ENCODE results near the gene CPNE6. TPM values are rescaled to one million over a fixed set of nuclear protein-coding genes. Genes with fewer than 3 reads are reported as not detected.
A peak's percentile ranks its signal among the peaks of the same experiment; 100 is the strongest.
"Not testable (repeated sequence)": the region's sequence is repeated elsewhere in the genome, so short reads cannot be mapped to it uniquely, and the experiment has no call there.

Gene CPNE6
- total RNA-seq, 2 experiments from 2014 or later = not detected

GRCh38 chr14:24040692-24041091, 30.7 kb upstream of the CPNE6 start:
- Histone ChIP-seq H3K9me2 (ENCODE audit: insufficient read depth, low read length) (no peaks in the 10 kb centered on the region), H4K20me1 (ENCODE audit: insufficient read depth, low read length) (no peaks in the 10 kb centered on the region), H2AFZ (ENCODE audit: low read length) (no peak overlapping the region), H3K79me2 (ENCODE audit: insufficient read depth, low read depth, low read length) (no peaks in the 10 kb centered on the region), H3K9me3 (ENCODE audit: low read length) (no peaks in the 10 kb centered on the region), H3K4me2 (ENCODE audit: low read length) (no peak overlapping the region), H3K4me3 (ENCODE audit: low read depth, low read length, poor library complexity, severe bottlenecking) (no peak overlapping the region), H3K4me1 (ENCODE audit: insufficient read depth, low read length, poor library complexity, severe bottlenecking) (peaks cover 4% of the 10 kb centered on the region), H3K27ac (ENCODE audit: low read depth, low read length, poor library complexity, severe bottlenecking) (no peak overlapping the region), H3K36me3 (ENCODE audit: insufficient read depth, low read length) (no peaks in the 10 kb centered on the region)
- POLR2A ChIA-PET = no interaction called here
- no TSS peak for BruUV-seq (replicated peaks)
- DNase-seq (ENCODE audit: low spot score) = no peak
- intact Hi-C loops (cut with micrococcal nuclease; ENCODE audit: unreplicated experiment) = no loop called here
- TF ChIP-seq EZH2phosphoT487 (IDR thresholded peaks at IDR 0.05; ENCODE audit: borderline replicate concordance, low read depth, low read length) = no peak
- TF ChIP-seq, protein P1, sequence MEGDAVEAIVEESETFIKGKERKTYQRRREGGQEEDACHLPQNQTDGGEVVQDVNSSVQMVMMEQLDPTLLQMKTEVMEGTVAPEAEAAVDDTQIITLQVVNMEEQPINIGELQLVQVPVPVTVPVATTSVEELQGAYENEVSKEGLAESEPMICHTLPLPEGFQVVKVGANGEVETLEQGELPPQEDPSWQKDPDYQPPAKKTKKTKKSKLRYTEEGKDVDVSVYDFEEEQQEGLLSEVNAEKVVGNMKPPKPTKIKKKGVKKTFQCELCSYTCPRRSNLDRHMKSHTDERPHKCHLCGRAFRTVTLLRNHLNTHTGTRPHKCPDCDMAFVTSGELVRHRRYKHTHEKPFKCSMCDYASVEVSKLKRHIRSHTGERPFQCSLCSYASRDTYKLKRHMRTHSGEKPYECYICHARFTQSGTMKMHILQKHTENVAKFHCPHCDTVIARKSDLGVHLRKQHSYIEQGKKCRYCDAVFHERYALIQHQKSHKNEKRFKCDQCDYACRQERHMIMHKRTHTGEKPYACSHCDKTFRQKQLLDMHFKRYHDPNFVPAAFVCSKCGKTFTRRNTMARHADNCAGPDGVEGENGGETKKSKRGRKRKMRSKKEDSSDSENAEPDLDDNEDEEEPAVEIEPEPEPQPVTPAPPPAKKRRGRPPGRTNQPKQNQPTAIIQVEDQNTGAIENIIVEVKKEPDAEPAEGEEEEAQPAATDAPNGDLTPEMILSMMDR (conservative IDR thresholded peaks at IDR 0.05; ENCODE audit: low read length) = no peak
- CTCF ChIA-PET (ENCODE audit: unreplicated experiment) = no interaction called here

DNA sequence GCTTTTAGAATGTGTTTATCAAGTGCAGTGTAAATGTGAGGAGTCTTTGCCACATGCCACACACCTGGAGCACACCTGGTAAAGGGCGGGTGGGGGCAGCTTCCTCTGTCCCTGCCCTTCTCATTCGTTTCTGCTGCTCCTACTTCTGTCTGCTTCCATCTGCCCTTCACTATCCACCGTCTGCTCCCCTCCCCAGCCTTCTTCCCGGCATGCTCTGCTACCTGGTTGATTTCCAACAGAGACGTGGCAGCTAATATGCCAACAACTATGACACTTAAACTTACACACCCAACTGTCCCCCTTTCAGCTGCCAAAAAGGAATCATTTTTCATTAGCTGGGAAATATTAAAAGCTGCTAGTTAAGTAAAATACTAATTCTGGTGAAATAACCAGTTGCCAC, 28.6 kb upstream of the CPNE6 start:
- no peaks in the 10 kb centered on the region for H4K20me1 ChIP-seq (ENCODE audit: insufficient read depth, low read length)
- TF ChIP-seq EZH2phosphoT487 (IDR thresholded peaks at IDR 0.05; ENCODE audit: borderline replicate concordance, low read depth, low read length) = no peak
- TF ChIP-seq, protein P1 (conservative IDR thresholded peaks at IDR 0.05; ENCODE audit: low read length) = no peak
- intact Hi-C loops (cut with micrococcal nuclease; ENCODE audit: unreplicated experiment) = no loop called here
- H3K36me3 ChIP-seq (ENCODE audit: insufficient read depth, low read length) = no peaks in the 10 kb centered on the region
- no peaks in the 10 kb centered on the region for H3K4me1 ChIP-seq (ENCODE audit: insufficient read depth, low read length, poor library complexity, severe bottlenecking)
- no TSS peak for BruUV-seq (replicated peaks)
- no peak overlapping the region for H3K4me3 ChIP-seq (ENCODE audit: low read depth, low read length, poor library complexity, severe bottlenecking)
- CTCF ChIA-PET (ENCODE audit: unreplicated experiment) = no interaction called here
- no peak for DNase-seq (ENCODE audit: low spot score)
- H2AFZ ChIP-seq (ENCODE audit: low read length) = no peak overlapping the region
- H3K9me2 ChIP-seq (ENCODE audit: insufficient read depth, low read length) = no peaks in the 10 kb centered on the region
- no peak overlapping the region for H3K4me2 ChIP-seq (ENCODE audit: low read length)
- no peaks in the 10 kb centered on the region for H3K79me2 ChIP-seq (ENCODE audit: insufficient read depth, low read depth, low read length)
- H3K9me3 ChIP-seq (ENCODE audit: low read length) = no peaks in the 10 kb centered on the region
- POLR2A ChIA-PET = interaction anchor here (0.6 kb wide), 1 partner anchor 456 kb away, joined by 4 read pairs; no protein-coding TSS in a partner anchor
- H3K27ac ChIP-seq (ENCODE audit: low read depth, low read length, poor library complexity, severe bottlenecking) = no peak overlapping the region

DNA sequence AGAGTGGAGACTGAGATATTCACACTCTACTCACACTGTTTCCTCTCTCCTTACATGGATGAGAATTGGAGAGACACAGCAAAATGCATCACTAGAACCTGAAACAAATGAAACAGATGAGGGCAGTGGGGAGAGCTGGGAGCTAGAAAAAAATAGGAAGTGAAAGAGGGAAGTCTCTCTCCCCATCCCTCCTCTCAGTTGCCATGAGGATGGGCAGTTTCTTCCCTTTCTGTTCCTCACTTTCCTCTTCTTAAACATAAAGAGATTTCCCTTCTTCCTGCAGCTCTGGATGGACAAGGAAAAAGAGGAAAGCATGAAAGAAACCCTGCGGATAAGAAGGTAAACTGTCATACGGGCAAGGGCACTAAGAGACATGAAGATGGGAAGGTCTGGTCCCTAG, 22.4 kb upstream of the CPNE6 start:
- POLR2A ChIA-PET = interaction anchor here (1.6 kb wide), 1 partner anchor 31 kb away, joined by 4 read pairs; no protein-coding TSS in a partner anchor
- H3K4me3 ChIP-seq (ENCODE audit: low read depth, low read length, poor library complexity, severe bottlenecking); H3K9me3 ChIP-seq (ENCODE audit: low read length); intact Hi-C loops (cut with micrococcal nuclease; ENCODE audit: unreplicated experiment); H2AFZ ChIP-seq (ENCODE audit: low read length); H3K36me3 ChIP-seq (ENCODE audit: insufficient read depth, low read length); DNase-seq (ENCODE audit: low spot score); H3K79me2 ChIP-seq (ENCODE audit: insufficient read depth, low read depth, low read length); H3K27ac ChIP-seq (ENCODE audit: low read depth, low read length, poor library complexity, severe bottlenecking); H3K9me2 ChIP-seq (ENCODE audit: insufficient read depth, low read length); BruUV-seq (replicated peaks); H4K20me1 ChIP-seq (ENCODE audit: insufficient read depth, low read length); CTCF ChIA-PET (ENCODE audit: unreplicated experiment): not testable (repeated sequence)
- Histone ChIP-seq H3K4me2 (ENCODE audit: low read length) (peak overlapping the region; percentile 22; the same call in 1 of the 2 replicates), H3K4me1 (ENCODE audit: insufficient read depth, low read length, poor library complexity, severe bottlenecking) (peaks cover 31% of the 10 kb centered on the region)

GRCh38 chr14:24050753-24051152, 20.6 kb upstream of the CPNE6 start:
- H3K27ac ChIP-seq (ENCODE audit: low read depth, low read length, poor library complexity, severe bottlenecking); H2AFZ ChIP-seq (ENCODE audit: low read length); H3K79me2 ChIP-seq (ENCODE audit: insufficient read depth, low read depth, low read length); H3K4me2 ChIP-seq (ENCODE audit: low read length); BruUV-seq (replicated peaks); H3K36me3 ChIP-seq (ENCODE audit: insufficient read depth, low read length); H3K9me2 ChIP-seq (ENCODE audit: insufficient read depth, low read length); H3K4me3 ChIP-seq (ENCODE audit: low read depth, low read length, poor library complexity, severe bottlenecking); intact Hi-C loops (cut with micrococcal nuclease; ENCODE audit: unreplicated experiment); CTCF ChIA-PET (ENCODE audit: unreplicated experiment); POLR2A ChIA-PET; H3K9me3 ChIP-seq (ENCODE audit: low read length); DNase-seq (ENCODE audit: low spot score); H4K20me1 ChIP-seq (ENCODE audit: insufficient read depth, low read length): not testable (repeated sequence)
- H3K4me1 ChIP-seq (ENCODE audit: insufficient read depth, low read length, poor library complexity, severe bottlenecking) = peaks cover 31% of the 10 kb centered on the region

All from OCI-LY7 (cell line).